Stimulated activated CD8-positive, alpha-beta memory T cell treated with anti-CD3 and anti-CD28 coated beads, Interleukin-15, amount 100 ng/mL, for 48 hours (primary cell): ENCODE measurements around the gene SLC1A2.

Experiments
- DNase-seq, 2 donors: peaks; one replicate each; pipeline ENCODE4 v3.0.0-alpha.2; 2020; ENCODE audit warnings: low read depth in 2 of 2

The SLC1A2 gene

DNA sequence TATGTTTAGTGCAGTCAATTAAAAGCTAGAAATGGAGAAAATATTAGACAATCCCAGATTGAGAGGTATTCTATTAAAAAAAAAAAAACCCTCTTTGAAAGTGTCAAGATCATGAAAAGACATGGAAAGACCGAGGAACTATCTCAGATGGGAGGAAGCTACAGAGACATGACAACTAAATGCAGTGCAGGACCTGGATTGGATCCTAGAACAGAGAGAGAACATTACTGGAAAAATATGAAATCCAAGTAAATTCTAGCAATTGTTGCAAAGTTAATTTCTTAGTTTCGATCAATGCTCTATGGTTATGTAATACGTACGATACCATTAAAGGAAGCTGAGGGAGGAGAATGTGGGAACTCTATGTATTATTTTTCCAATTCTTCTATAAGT is 43.2 kb downstream of the SLC1A2 start:
- no peak for DNase-seq

GRCh38 chr11:35375332-35376117 is 43.8 kb downstream of the SLC1A2 start:
- DNase-seq, result no peak

- DNase-seq, result no peak
These were observed 45.9 kb downstream of the SLC1A2 start for GRCh38 chr11:35373284-35373933.

DNA sequence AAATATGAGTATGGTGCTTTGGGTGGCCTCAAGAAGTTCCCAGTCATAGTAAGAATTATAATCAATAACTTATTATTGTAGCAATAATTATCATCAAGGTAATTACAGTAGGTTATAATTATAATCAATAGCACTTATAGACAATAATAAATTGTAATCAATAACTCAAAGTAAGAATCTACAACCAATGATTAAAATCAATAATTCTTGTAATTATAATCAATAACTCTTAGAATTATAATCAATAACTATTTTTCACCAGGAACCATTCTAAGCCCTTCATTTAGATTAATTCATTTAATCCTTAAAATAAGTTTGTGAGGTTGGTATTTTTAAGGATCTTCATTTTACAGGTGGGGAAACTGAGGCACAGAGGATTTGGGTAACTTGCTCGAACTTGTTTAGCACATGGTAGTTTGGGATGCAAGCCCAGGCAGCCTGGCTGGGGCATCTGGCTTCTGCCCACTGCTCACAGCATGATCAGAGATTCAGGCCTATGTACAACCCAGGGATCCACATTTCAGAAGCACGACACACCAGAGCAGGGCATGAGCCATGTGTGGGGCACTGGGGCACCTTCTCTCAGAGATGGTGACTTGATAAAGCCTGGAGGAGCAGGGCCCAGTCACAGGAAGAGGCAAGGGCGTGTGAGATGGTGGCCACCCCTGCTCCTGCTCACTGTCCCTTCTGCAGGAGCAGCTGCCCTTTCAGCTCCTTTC is 46.6 kb downstream of the SLC1A2 start:
- DNase-seq, result no peak

- DNase-seq, result no peak
These were observed 51.9 kb downstream of the SLC1A2 start for GRCh38 chr11:35367491-35367890.

- no peak for DNase-seq
These were observed 52.6 kb downstream of the SLC1A2 start for GRCh38 chr11:35366798-35367197.

GRCh38 chr11:35365961-35366360 is 53.4 kb downstream of the SLC1A2 start:
- DNase-seq, result no peak

- no peak for DNase-seq
These were observed 54.0 kb downstream of the SLC1A2 start for GRCh38 chr11:35365395-35365794.

DNA sequence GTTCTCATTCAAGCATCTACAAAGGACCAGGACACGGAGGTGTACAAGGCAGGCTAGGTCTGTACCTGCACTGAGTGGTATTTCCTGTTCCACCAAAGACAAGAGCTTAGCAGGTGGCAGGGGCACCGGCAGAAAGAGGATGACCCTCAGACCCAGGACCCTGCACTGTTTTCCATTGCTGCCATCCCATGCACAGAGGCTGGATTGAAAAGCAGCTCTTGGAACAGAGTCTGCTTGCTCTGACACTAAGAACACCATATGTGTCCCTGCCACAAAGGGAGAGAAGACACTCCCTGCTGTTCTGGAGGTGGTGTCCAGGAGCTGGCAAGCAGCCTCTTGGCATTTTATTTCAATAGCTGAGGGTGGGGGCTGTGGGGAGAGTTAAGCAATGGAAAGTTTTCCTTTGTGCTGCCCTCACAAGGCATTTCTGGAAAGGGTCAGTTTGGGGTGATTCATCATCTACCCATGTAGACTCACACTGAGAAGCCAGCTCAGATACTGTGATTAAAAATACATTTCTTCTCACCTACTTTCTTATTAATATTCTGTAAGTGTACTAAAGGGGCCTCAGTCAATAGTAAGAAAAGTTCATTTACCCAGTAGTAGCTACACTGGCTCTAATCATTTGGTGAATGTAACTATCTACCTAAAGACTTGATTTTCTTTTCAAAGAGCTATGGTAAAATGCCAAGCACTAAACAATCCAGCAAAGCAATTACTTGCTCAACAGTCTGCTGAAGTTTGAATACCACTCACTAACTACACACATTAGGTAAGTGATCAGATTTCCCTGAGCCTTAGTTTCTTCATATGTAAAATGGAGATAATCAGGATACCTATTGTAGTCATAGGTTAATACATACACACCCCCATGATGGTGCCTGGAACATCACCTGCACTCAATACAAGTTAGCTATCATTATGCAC is 55.2 kb downstream of the SLC1A2 start:
- no peak for DNase-seq

- DNase-seq, result no peak
These were observed 56.0 kb downstream of the SLC1A2 start for GRCh38 chr11:35363246-35363801.

- DNase-seq, result no peak
These were observed 56.8 kb downstream of the SLC1A2 start for GRCh38 chr11:35362521-35362980.

DNA sequence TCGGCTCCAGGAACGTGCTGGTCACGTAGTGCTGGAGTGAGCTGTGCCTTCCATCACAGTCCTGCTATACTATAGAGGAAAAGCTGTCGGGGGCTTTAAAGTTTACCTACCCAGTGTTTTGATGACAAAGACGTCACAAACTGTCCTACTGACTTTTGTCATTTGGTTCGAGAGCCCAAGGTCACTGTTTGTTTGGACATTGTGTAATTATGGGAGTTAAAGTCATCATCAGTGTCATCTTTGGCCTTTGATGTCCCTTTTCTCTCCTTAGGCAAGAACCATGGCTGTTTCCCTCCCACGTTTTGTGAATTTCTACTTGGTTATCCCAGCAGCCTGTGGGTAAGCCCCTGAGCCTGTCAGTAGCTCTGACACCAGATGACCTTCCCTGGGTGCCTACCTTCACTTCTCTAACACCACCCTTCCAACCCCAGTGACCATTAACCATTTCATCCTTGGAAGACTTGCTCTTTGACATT is 59.3 kb downstream of the SLC1A2 start:
- no peak for DNase-seq

- no peak for DNase-seq
These were observed 59.9 kb downstream of the SLC1A2 start for GRCh38 chr11:35359321-35360054.

GRCh38 chr11:35358391-35358790 is 61.0 kb downstream of the SLC1A2 start:
- DNase-seq, result no peak

DNA sequence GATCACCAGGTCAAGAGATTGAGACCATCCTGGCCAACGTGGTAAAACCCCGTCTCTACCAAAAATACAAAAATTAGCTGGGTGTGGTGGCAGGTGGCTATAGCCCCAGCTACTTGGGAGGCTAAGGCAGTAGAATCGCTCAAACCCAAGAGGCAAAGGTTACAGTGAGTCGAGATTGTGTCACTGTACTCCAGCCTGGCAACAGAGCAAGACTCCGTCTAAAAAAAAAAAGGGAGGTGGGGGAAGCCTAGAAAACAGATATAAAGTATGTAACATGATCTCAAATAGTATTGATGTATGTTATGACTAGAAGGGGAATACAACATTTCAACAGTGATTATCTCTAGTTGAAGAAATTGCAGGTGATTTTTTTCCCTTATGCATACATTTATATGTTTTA is 61.4 kb downstream of the SLC1A2 start:
- DNase-seq, result no peak

- no peak for DNase-seq
These were observed 64.1 kb downstream of the SLC1A2 start for GRCh38 chr11:35355102-35355749.

DNA sequence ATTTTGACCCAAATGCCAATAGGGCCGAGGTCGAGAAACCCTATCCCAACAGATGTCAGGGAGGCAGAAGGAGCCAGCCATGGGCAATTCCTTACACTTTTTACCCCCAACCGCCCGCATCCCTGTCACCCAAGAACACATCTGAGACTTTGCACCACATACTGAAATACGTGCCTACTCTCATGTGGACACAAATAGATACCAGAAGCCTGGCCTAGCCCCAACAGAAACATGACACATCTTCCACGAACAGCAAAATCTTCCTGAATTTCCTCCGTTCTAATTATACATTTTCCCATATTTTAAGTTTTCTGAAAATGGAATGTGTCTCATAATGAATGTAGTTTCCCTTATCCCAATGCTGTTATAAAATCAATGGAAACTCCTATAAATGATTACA is 64.7 kb downstream of the SLC1A2 start:
- DNase-seq, result no peak

DNA sequence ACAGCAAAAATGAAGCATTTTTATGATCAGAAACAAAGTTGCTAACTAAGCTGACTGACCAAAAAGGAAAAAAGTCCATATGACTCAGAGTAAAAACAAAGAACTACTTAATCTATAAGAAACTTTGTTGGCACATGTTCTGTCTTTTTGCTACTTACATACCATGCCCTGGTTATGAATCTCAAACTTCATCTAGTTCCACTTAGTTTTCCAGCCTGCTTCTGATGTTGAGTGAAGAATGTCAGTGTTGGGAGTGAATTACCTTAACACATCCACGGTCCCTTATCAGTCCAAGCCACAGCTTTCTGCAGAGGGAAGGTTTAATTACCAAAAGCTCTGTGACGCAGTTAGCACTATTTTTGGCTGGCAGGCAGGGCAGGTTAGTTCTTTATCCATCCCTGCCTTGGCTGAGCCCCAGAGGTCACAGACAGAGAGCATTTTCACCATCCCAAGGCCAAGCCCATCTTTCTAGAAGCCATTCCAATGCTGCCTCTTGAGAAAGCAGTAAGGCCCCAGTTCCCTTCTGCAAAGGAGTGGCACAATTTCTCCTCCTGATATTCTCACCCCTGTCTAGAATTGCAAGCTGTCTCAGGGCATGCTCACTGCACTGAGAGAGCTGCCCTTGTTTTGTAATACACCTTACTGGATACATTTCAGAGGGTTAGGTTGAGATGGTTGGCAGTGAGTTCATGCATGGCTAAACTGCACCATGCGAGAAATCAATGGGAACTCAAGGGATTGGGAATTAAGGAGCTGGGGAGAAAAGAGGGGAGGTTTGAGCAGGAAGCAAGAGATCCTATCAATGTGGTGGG is 67.1 kb downstream of the SLC1A2 start:
- no peak for DNase-seq

DNA sequence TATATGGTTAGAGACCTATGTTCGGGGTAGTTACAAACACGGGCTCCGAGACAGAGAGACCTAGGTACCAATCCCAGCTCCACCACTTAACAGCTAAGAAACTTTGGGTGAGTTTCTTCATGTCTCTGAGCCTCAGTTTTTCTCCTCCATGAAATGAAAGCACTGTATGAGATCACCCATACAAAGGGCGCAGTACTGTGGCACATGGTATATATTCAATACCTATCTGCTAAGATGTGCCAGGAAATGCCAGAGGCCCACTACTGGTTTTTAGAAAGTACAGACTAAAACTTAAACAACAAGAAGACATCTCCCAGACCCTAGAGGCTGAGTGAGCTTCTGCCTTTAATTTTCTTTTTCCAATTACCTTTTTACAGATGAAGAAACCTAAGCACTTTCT is 69.5 kb downstream of the SLC1A2 start:
- DNase-seq, result no peak
